Thymus (tissue), 11 donors: Measurements from ENCODE around the gene PRUNE2. TPM values are rescaled to one million over a fixed set of nuclear protein-coding genes. Genes with fewer than 3 reads are reported as not detected.

ENCODE experiments used
- DNase-seq, 9 donors: peaks; one replicate each; pipeline ENCODE4 v3.0.0-alpha.2; 2013; ENCODE audit warnings: low spot score in 9 of 9, low read depth in 6 of 9, missing footprints in 1 of 9
- H3K27ac ChIP-seq, 2 donors: one replicate each; pipeline ENCODE4 v1.5.1; 2013; ENCODE audit warnings: control low read depth in 1 of 2, low read depth in 1 of 2, low read length in 1 of 2, mild to moderate bottlenecking in 1 of 2, moderate library complexity in 1 of 2
- H3K27me3 ChIP-seq, 2 donors: one replicate each; pipeline ENCODE4 v1.5.1; 2013; ENCODE audit warnings: low read length in 1 of 2; ENCODE audit not compliant: control insufficient read depth in 2 of 2, insufficient read depth in 1 of 2
- H3K36me3 ChIP-seq, 2 donors: one replicate each; pipeline ENCODE4 v1.5.1; 2013; ENCODE audit warnings: low read length in 1 of 2, mild to moderate bottlenecking in 1 of 2, moderate library complexity in 1 of 2; ENCODE audit not compliant: control insufficient read depth in 2 of 2, insufficient read depth in 2 of 2
- H3K4me1 ChIP-seq, 2 donors: one replicate each; pipeline ENCODE4 v1.5.1; 2013; ENCODE audit warnings: low read length in 2 of 2; ENCODE audit not compliant: control insufficient read depth in 2 of 2, insufficient read depth in 2 of 2
- H3K4me3 ChIP-seq, 2 donors: one replicate each; pipeline ENCODE4 v1.5.1; 2013; ENCODE audit warnings: low read length in 2 of 2, control low read depth in 1 of 2, mild to moderate bottlenecking in 1 of 2
- H3K9me3 ChIP-seq, 2 donors: one replicate each; pipeline ENCODE4 v1.5.1; 2013; ENCODE audit warnings: low read length in 1 of 2, mild to moderate bottlenecking in 1 of 2; ENCODE audit not compliant: control insufficient read depth in 2 of 2, insufficient read depth in 1 of 2
- WGBS: extraction: QIAGEN DNeasy Blood & Tissue Kit; methylation state at CpG from one replicate; pipeline ENCODE4 v1.1.7; 2013; 5-methylcytosine and 5-hydroxymethylcytosine counted together
- polyA plus RNA-seq: library from polyadenylated mRNA; stranded (reverse); fragments of 200-250 nt; gene quantifications from one replicate; pipeline ENCODE4 v1.2.3, GENCODE V29; 2013
- total RNA-seq: library from RNA; stranded (reverse); fragments of 120-200 nt; gene quantifications from one replicate; pipeline ENCODE4 v1.2.4, GENCODE V29; 2013
- donor health status: healthy.

The PRUNE2 gene
- total and polyA plus RNA-seq, 2 donors = 2.0 to 3.4 TPM

- no peaks in the 10 kb centered on the region for H3K9me3 ChIP-seq
- H3K27ac ChIP-seq = no peak overlapping the region
- H3K4me1 ChIP-seq = no peaks in the 10 kb centered on the region
- 98% methylated on average over 1 of the region's 1 CpG for WGBS
- no peaks in the 10 kb centered on the region for H3K36me3 ChIP-seq
- no peak overlapping the region for H3K4me3 ChIP-seq
- no peak for DNase-seq
- no peaks in the 10 kb centered on the region for H3K27me3 ChIP-seq
Observed at GRCh38 chr9:76733096-76733495, 172.8 kb downstream of the PRUNE2 start.

GRCh38 chr9:76732341-76732958 lies 173.5 kb downstream of the PRUNE2 start:
- H3K4me1 ChIP-seq = no peaks in the 10 kb centered on the region
- WGBS = 82% methylated on average over 3 of the region's 3 CpGs
- H3K27me3 ChIP-seq = no peaks in the 10 kb centered on the region
- H3K9me3 ChIP-seq = no peaks in the 10 kb centered on the region
- no peak overlapping the region for H3K27ac ChIP-seq
- H3K4me3 ChIP-seq = no peak overlapping the region
- no peaks in the 10 kb centered on the region for H3K36me3 ChIP-seq
- DNase-seq = no peak

- Histone ChIP-seq H3K36me3 (no peaks in the 10 kb centered on the region), H3K4me3 (no peak overlapping the region), H3K4me1 (no peaks in the 10 kb centered on the region), H3K27me3 (peaks cover 0 to 2% of the 10 kb centered on the region in 2 donors), H3K27ac (no peak overlapping the region), H3K9me3 (no peaks in the 10 kb centered on the region)
- DNase-seq = no peak
- 93% methylated on average over 6 of the region's 6 CpGs for WGBS
Observed at GRCh38 chr9:76730801-76731200, 175.1 kb downstream of the PRUNE2 start.

GRCh38 chr9:76729980-76730737 lies 175.8 kb downstream of the PRUNE2 start:
- WGBS = 98% methylated on average over 8 of the region's 8 CpGs
- H3K27ac ChIP-seq = no peak overlapping the region
- no peaks in the 10 kb centered on the region for H3K9me3 ChIP-seq
- no peak for DNase-seq
- H3K36me3 ChIP-seq = no peaks in the 10 kb centered on the region
- no peaks in the 10 kb centered on the region for H3K4me1 ChIP-seq
- H3K27me3 ChIP-seq = peaks cover 0 to 3% of the 10 kb centered on the region in 2 donors
- no peak overlapping the region for H3K4me3 ChIP-seq

- Histone ChIP-seq H3K27me3 (peaks cover 0 to 3% of the 10 kb centered on the region in 2 donors), H3K4me3 (no peak overlapping the region), H3K9me3 (no peaks in the 10 kb centered on the region), H3K36me3 (no peaks in the 10 kb centered on the region), H3K4me1 (no peaks in the 10 kb centered on the region), H3K27ac (no peak overlapping the region)
- DNase-seq = no peak
- WGBS = 84% methylated on average over 3 of the region's 3 CpGs
Observed at GRCh38 chr9:76729116-76729515, 176.8 kb downstream of the PRUNE2 start.

GRCh38 chr9:76725885-76726284 lies 180.0 kb downstream of the PRUNE2 start:
- 84% methylated on average over 6 of the region's 6 CpGs for WGBS
- Histone ChIP-seq H3K27ac (no peak overlapping the region), H3K4me1 (no peaks in the 10 kb centered on the region), H3K27me3 (peaks cover 0 to 3% of the 10 kb centered on the region in 2 donors), H3K36me3 (no peaks in the 10 kb centered on the region), H3K4me3 (no peak overlapping the region), H3K9me3 (no peaks in the 10 kb centered on the region)
- DNase-seq = no peak

- WGBS = 11% methylated on average over 4 of the region's 4 CpGs
- Histone ChIP-seq H3K36me3 (no peaks in the 10 kb centered on the region), H3K27ac (no peak overlapping the region), H3K9me3 (no peaks in the 10 kb centered on the region), H3K4me1 (no peaks in the 10 kb centered on the region), H3K27me3 (peaks cover 0 to 3% of the 10 kb centered on the region in 2 donors), H3K4me3 (no peak overlapping the region)
- no peak for DNase-seq
Observed at GRCh38 chr9:76725011-76725546, 180.8 kb downstream of the PRUNE2 start.

- 87% methylated on average over 3 of the region's 3 CpGs for WGBS
- no peaks in the 10 kb centered on the region for H3K9me3 ChIP-seq
- H3K4me3 ChIP-seq = no peak overlapping the region
- no peak for DNase-seq
- no peaks in the 10 kb centered on the region for H3K36me3 ChIP-seq
- no peak overlapping the region for H3K27ac ChIP-seq
- no peaks in the 10 kb centered on the region for H3K4me1 ChIP-seq
- no peaks in the 10 kb centered on the region for H3K27me3 ChIP-seq
Observed at GRCh38 chr9:76720245-76720644, 185.7 kb downstream of the PRUNE2 start.

GRCh38 chr9:76718166-76718565 lies 187.7 kb downstream of the PRUNE2 start:
- Histone ChIP-seq H3K27me3 (no peaks in the 10 kb centered on the region), H3K4me1 (no peaks in the 10 kb centered on the region)
- WGBS = 94% methylated on average over 4 of the region's 4 CpGs

More at GRCh38 chr9:76718166-76718565, 187.7 kb downstream of the PRUNE2 start:
- H3K27ac ChIP-seq = no peak overlapping the region
- no peak for DNase-seq
- no peak overlapping the region for H3K4me3 ChIP-seq
- H3K9me3 ChIP-seq = no peaks in the 10 kb centered on the region
- H3K36me3 ChIP-seq = no peaks in the 10 kb centered on the region
